COLO668 (cell line): ENCODE measurements around the gene ARL15.
"Not testable (repeated sequence)": the region's sequence is repeated elsewhere in the genome, so short reads cannot be mapped to it uniquely, and the experiment has no call there.

Experiments used
- DNase-seq: peaks from one replicate; lab custom pipeline; 2025; ENCODE audit not compliant: unreplicated experiment; lab: John Stamatoyannopoulos, UW

Gene ARL15

GRCh38 chr5:53871775-53872174, 438.6 kb downstream of the ARL15 start:
- DNase-seq: no peak

GRCh38 chr5:53871050-53871449, 439.3 kb downstream of the ARL15 start:
- DNase-seq: no peak

GRCh38 chr5:53858700-53859456, 451.5 kb downstream of the ARL15 start:
- no peak for DNase-seq

- DNase-seq: no peak
Measured at GRCh38 chr5:53856506-53856905, 453.9 kb downstream of the ARL15 start.

- DNase-seq: not testable (repeated sequence)
Measured at GRCh38 chr5:53836851-53837430, 473.4 kb downstream of the ARL15 start.

- no peak for DNase-seq
Measured at GRCh38 chr5:53834500-53834899, 475.9 kb downstream of the ARL15 start.
